ENCODE measurements around the gene SP140.

- TF ChIP-seq POLR2A (IDR thresholded peaks at IDR 0.05; ENCODE audit: low read length), result no peak
- no peak for TF ChIP-seq GATA1 (IDR thresholded peaks at IDR 0.05; ENCODE audit: low read depth, low read length)
Observed at GRCh38 chr2:230319211-230319862, 93.8 kb downstream of the SP140 start.

All from erythroblast (primary cell).